K562 (cell line): Measurements from ENCODE around the gene TMC2. TPM values are rescaled to one million over a fixed set of nuclear protein-coding genes. Genes with fewer than 3 reads are reported as not detected.
A peak's percentile ranks its signal among the peaks of the same experiment; 100 is the strongest.

Source experiments
- ATAC-seq: fragments of 200-7000 bp; cut with Tn5 transposase; 3 replicates; pipeline ENCODE4 v1.9.1; 2020; ENCODE audit warnings: moderate library complexity
- BruUV-seq: library from RNA; stranded (reverse); fragments of 400-500 nt; replicated peaks from 2 replicates; lab custom pipeline; 2021; lab: Mats Ljungman, UMichigan
- CTCF ChIA-PET: fragments of 300-600 bp; formaldehyde crosslinking; extraction: SDS; loops from one replicate; lab custom pipeline; 2021; ENCODE audit warnings: low intra/inter-chr PET ratio; lab: Yijun Ruan, JAX
- POLR2A ChIA-PET: fragments of 300-600, 350-650 bp; sonication (Branson Sonifier 250); formaldehyde crosslinking; extraction: SDS; loops from one replicate; lab custom pipeline; 2021; ENCODE audit warnings: antibody characterized with exemption, inconsistent platforms; lab: Yijun Ruan, JAX
- DNase-seq, 4 experiments: peaks; one replicate each; pipeline versions ENCODE4 v3.0.0 to v3.0.0-alpha.2; 2011 to 2018; ENCODE audit warnings: low spot score in 3 of 4, mixed read lengths in 3 of 4; ENCODE audit errors: extremely low read depth in 1 of 4
- FAIRE-seq: peaks from 2 replicates; lab custom pipeline; 2011; peaks lifted over from hg19 to GRCh38; lab: Jason Lieb, UNC
- H2AFZ ChIP-seq: 2 replicates; pipeline ENCODE4 v1.6.0; 2011; ENCODE audit warnings: low read depth, low read length, control low read depth, inconsistent platforms
- H3K27ac ChIP-seq: fragments of 200-600 bp; 3 replicates; pipeline ENCODE4 v1.8.0; 2011; ENCODE audit warnings: low read depth, mild to moderate bottlenecking, control low read depth, inconsistent platforms, low read length, moderate library complexity, mixed read lengths; ENCODE audit errors: extremely low read depth
- H3K27me3 ChIP-seq, 2 experiments: fragments of 300-600 bp in 1 of 2; 2 replicates in 1 of 2; 3 replicates in 1 of 2; pipeline versions ENCODE4 v1.6.0 to v1.8.0; 2011; ENCODE audit warnings: inconsistent platforms in 2 of 2, low read length in 2 of 2, mild to moderate bottlenecking in 1 of 2, mixed read lengths in 1 of 2, moderate library complexity in 1 of 2; ENCODE audit not compliant: control insufficient read depth in 2 of 2, insufficient read depth in 2 of 2
- H3K36me3 ChIP-seq: fragments of 300-600 bp; 3 replicates; pipeline ENCODE4 v1.8.0; 2011; ENCODE audit warnings: mild to moderate bottlenecking, low read length, inconsistent platforms; ENCODE audit not compliant: control insufficient read depth, insufficient read depth
- H3K4me1 ChIP-seq, 2 experiments: fragments of 200-600 bp in 1 of 2; replicated peaks in 1 of 2; 2 replicates in 1 of 2; 3 replicates in 1 of 2; pipeline versions ENCODE4 v1.5.1 to v1.8.0; 2011; ENCODE audit warnings: inconsistent platforms in 2 of 2, low read length in 2 of 2, mild to moderate bottlenecking in 1 of 2, mixed read lengths in 1 of 2, moderate library complexity in 1 of 2; ENCODE audit not compliant: control insufficient read depth in 2 of 2, insufficient read depth in 2 of 2
- H3K4me2 ChIP-seq: 2 replicates; pipeline ENCODE4 v1.6.1; 2011; ENCODE audit warnings: low read length, control low read depth, inconsistent platforms, mixed read lengths; ENCODE audit not compliant: insufficient read depth
- H3K4me3 ChIP-seq: fragments of 200-600 bp; sonication (generic), shearing (Covaris generic); 2 replicates; pipeline ENCODE4 v1.5.1; 2016; ENCODE audit warnings: control low read depth, inconsistent platforms
- H3K79me2 ChIP-seq: fragments of 200-600 bp; 3 replicates; pipeline ENCODE4 v1.8.0; 2011; ENCODE audit warnings: low read length, inconsistent platforms; ENCODE audit not compliant: control insufficient read depth, insufficient read depth
- H3K9ac ChIP-seq, 2 experiments: 2 replicates each; pipeline versions ENCODE4 v1.6.0 to v1.6.1; 2011; ENCODE audit warnings: low read depth in 2 of 2, low read length in 2 of 2, control low read depth in 1 of 2, inconsistent platforms in 1 of 2, mild to moderate bottlenecking in 1 of 2, mixed read lengths in 1 of 2; ENCODE audit not compliant: insufficient read depth in 1 of 2
- H3K9me1 ChIP-seq: one replicate; pipeline ENCODE4 v1.6.0; 2011; ENCODE audit warnings: inconsistent platforms, mild to moderate bottlenecking, low read length, moderate library complexity; ENCODE audit not compliant: control insufficient read depth, insufficient read depth
- H3K9me3 ChIP-seq: replicated peaks from 2 replicates; pipeline ENCODE4 v1.5.1; 2011; ENCODE audit warnings: low read depth, low read length, inconsistent platforms; ENCODE audit not compliant: control insufficient read depth, insufficient read depth
- H4K20me1 ChIP-seq: replicated peaks from 2 replicates; pipeline ENCODE4 v1.6.1; 2011; ENCODE audit warnings: low read length, inconsistent platforms, mixed read lengths; ENCODE audit not compliant: control insufficient read depth, insufficient read depth
- BACH1 ChIP-seq: fragments of 200-800 bp; sonication (Bioruptor generic); IDR thresholded peaks from 2 replicates; pipeline ENCODE4 v1.6.1; 2016; ENCODE audit warnings: missing genetic modification characterization, missing compliant biosample characterization
- HSF4 ChIP-seq: fragments of 250-450 bp; sonication (Bioruptor Pico); IDR thresholded peaks from 2 replicates; pipeline ENCODE4 v2.1.2; 2022; ENCODE audit warnings: mild to moderate bottlenecking, moderate library complexity, borderline replicate concordance
- NFRKB ChIP-seq: fragments of 450-650 bp; IDR thresholded peaks from 2 replicates; pipeline ENCODE4 v1.6.1; 2016; ENCODE audit warnings: low read depth
- TAF7 ChIP-seq: fragments of 450-650 bp; IDR thresholded peaks from 2 replicates; pipeline ENCODE4 v1.6.1; 2016; ENCODE audit warnings: missing genetic modification characterization, missing compliant biosample characterization
- TBL1XR1 ChIP-seq, 2 experiments: IDR thresholded peaks; 2 replicates each; pipeline ENCODE4 v1.6.1; 2012; ENCODE audit warnings: improper control_type of control experiment in 2 of 2, low read length in 2 of 2, mild to moderate bottlenecking in 1 of 2
- TCF3 ChIP-seq: sonication (generic); formaldehyde crosslinking; IDR thresholded peaks from 2 replicates; pipeline ENCODE4 v1.4.0; 2020; ENCODE audit warnings: mild to moderate bottlenecking, missing genetic modification reagents
- ZNF12 ChIP-seq: sonication (generic); formaldehyde crosslinking; IDR thresholded peaks from 2 replicates; pipeline ENCODE4 v1.4.0; 2020; ENCODE audit warnings: mild to moderate bottlenecking, missing genetic modification reagents
- WGBS: fragments of 100-300 bp; shearing (Covaris generic); methylation state at CpG from one replicate; pipeline ENCODE4 v1.1.6; 2016; ENCODE audit warnings: low coverage, mixed read lengths; ENCODE audit not compliant: insufficient coverage; ENCODE audit errors: missing lambda C conversion rate; 5-methylcytosine and 5-hydroxymethylcytosine counted together
- in situ Hi-C: fragments of 300-500 bp; cut with MboI; formaldehyde crosslinking; loops from 4 replicates; pipeline ENCODE4 v1.15.0; 2018; ENCODE audit warnings: inconsistent platforms, mixed read lengths
- intact Hi-C: fragments of 100-400 bp; cut with micrococcal nuclease; formaldehyde crosslinking; loops from 2 replicates; pipeline ENCODE4 v1.14.2; 2022
- polyA plus RNA-seq, 8 experiments: library from polyadenylated mRNA; depleted of rRNA in 4 of 8; stranded (reverse) in 5 of 8; unstranded in 3 of 8; fragments of >200 nt; fragmentation: Nextera tagmentation in 2 of 8; fragmentation: Illumina TruSeq in 1 of 8; extraction: Ambion mirVana in 2 of 8; extraction: Trizol in 1 of 8; gene quantifications; 2 replicates each; pipeline versions ENCODE4 v1.2.1 to v1.2.3, GENCODE V29; 2011 to 2014; ENCODE audit warnings: inconsistent platforms in 1 of 8, missing spikeins in 1 of 8
- total RNA-seq, 7 experiments: library from RNA; depleted of rRNA in 6 of 7; stranded (reverse); fragments of >200 nt in 6 of 7; fragmentation: Illumina TruSeq in 2 of 7; extraction: Trizol in 2 of 7; gene quantifications; 2 replicates each; pipeline versions ENCODE4 v1.2.1 to v1.2.3, GENCODE V29; 2011 to 2021; ENCODE audit warnings: low replicate concordance in 1 of 7

Gene TMC2
- total and polyA plus RNA-seq, 9 of the 15 experiments (the other 6 are each of a cell fraction or from before 2014, with no cell fraction given), result not detected

DNA sequence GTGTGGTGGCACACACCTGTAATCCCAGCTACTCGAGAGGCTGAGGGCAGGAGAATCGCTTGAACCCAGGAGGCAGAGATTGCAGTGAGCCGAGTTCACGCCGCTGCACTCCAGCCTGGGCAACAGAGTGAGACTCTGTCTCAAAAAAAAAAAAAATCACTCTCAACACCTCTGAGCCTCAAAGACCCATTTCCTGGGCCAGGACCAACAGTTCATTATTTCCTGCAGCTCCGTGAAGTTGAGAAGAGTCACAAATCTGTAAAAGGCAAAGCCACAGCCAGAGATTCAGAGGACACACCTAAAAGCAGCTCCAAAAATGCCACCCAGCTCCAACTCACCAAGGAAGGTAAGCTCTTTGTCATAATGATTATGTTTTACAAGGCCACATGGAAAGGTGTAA, 100.9 kb downstream of the TMC2 start (continued):
- TF ChIP-seq BACH1 (tag), result no peak
- TF ChIP-seq NFRKB, result no peak
- TF ChIP-seq TBL1XR1 (IDR thresholded peaks at IDR 0.05; ENCODE audit: low read length in 2 of 2), result no peak
- TF ChIP-seq HSF4, result no peak
- TF ChIP-seq TCF3, result no peak

DNA sequence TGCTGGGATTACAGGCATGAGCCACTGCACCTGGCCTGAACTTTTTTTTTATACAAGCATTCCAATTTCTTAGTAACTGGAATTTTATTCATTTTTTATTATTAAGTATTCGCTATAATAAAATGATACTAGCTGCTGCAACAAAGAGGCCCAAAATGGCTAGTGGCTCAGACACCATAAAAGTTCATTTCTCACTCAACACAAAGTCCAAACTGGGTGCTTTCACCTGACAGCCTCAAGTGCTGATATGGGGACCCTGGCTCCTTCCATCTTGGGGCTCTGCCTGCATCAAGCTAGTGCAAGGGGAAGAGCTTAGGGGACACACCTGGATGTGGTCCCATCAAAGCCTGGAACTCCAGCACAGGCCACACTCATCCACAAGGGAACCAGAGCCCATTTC, 103.9 kb downstream of the TMC2 start:
- Histone ChIP-seq H3K79me2 (no peaks in the 10 kb centered on the region), H3K4me3 (no peak overlapping the region), H3K9me3 (no peaks in the 10 kb centered on the region; the same call in 1 of the 2 replicates), H2AFZ (no peak overlapping the region), H3K4me2 (no peak overlapping the region), H4K20me1 (no peaks in the 10 kb centered on the region), H3K36me3 (no peaks in the 10 kb centered on the region), H3K9me1 (no peaks in the 10 kb centered on the region), H3K27ac (no peak overlapping the region), H3K4me1 (no peaks in the 10 kb centered on the region)
- ChIA-PET POLR2A (no interaction called here), CTCF (no interaction called here)
- WGBS, result 0% methylated on average over 1 of the region's 1 CpG
- in situ Hi-C loops, result loop anchor here (10.0 kb wide), 1 partner anchor 175 kb away; no protein-coding TSS in a partner anchor
- intact Hi-C loops, result loop anchor here (10.0 kb wide), 1 partner anchor 65 kb away; no protein-coding TSS in a partner anchor
- no peak for ATAC-seq
- no TSS peak for BruUV-seq
- no peak for DNase-seq
- FAIRE-seq, result no peak
- TF ChIP-seq TAF7 (tag), result no peak
- peak; percentile 61; the same call in 1 of the 2 replicates for TF ChIP-seq ZNF12
- TF ChIP-seq, all 486 proteins: peak for 1
- Histone ChIP-seq H3K27me3 (peaks cover 0 to 6% of the 10 kb centered on the region in 2 experiments; a peak in 2 of 5 replicates), H3K9ac (no peak overlapping the region)
